Activated CD8-positive, alpha-beta T cell treated with anti-CD3 and anti-CD28 coated beads for 36 hours (primary cell): Measurements from ENCODE around the gene TNFRSF19. TPM values are rescaled to one million over a fixed set of nuclear protein-coding genes. Genes with fewer than 3 reads are reported as not detected.

Experiments used
- ATAC-seq: fragments of 200-7000 bp; cut with Tn5 transposase; one replicate; pipeline ENCODE4 v1.10.0; 2021; ENCODE audit warnings: mild to moderate bottlenecking, moderate library complexity
- CTCF ChIA-PET: fragments of 350-600 bp; sonication (Branson Sonifier 250); formaldehyde crosslinking; loops from one replicate; lab custom pipeline; 2021; ENCODE audit warnings: antibody characterized with exemption; lab: Charles Lee
- POLR2A ChIA-PET: fragments of 350-600 bp; sonication (Branson Sonifier 250); formaldehyde crosslinking; loops from one replicate; lab custom pipeline; 2021; ENCODE audit warnings: antibody characterized with exemption; lab: Charles Lee
- DNase-seq: peaks from one replicate; pipeline ENCODE4 v3.0.0-alpha.2; 2020
- H3K27ac Mint-ChIP-seq: one replicate; pipeline ENCODE4 v1.8.0; 2021; ENCODE audit warnings: mild to moderate bottlenecking, mixed read lengths
- H3K27me3 Mint-ChIP-seq: one replicate; pipeline ENCODE4 v1.8.0; 2021; ENCODE audit warnings: mixed read lengths
- H3K36me3 Mint-ChIP-seq: one replicate; pipeline ENCODE4 v1.8.0; 2021; ENCODE audit warnings: low read depth, mixed read lengths
- H3K4me1 Mint-ChIP-seq: one replicate; pipeline ENCODE4 v1.8.0; 2021; ENCODE audit warnings: low read depth, mixed read lengths
- H3K4me3 Mint-ChIP-seq: one replicate; pipeline ENCODE4 v1.8.0; 2021; ENCODE audit warnings: mild to moderate bottlenecking, moderate library complexity, mixed read lengths
- H3K9me3 Mint-ChIP-seq: one replicate; pipeline ENCODE4 v1.8.0; 2021; ENCODE audit warnings: mixed read lengths
- intact Hi-C: fragments of 100-400 bp; cut with micrococcal nuclease; formaldehyde crosslinking; loops from one replicate; pipeline ENCODE4 v1.10.0; 2022
- total RNA-seq, 2 experiments: library from RNA; stranded (reverse); gene quantifications; one replicate each; pipeline ENCODE4 v1.2.3, GENCODE V29; 2021
- TF ChIP-seq, protein P1 (sequence below): fragments of 200-600 bp; IDR thresholded peaks from one replicate; pipeline ENCODE4 v1.8.0; 2022; ENCODE audit warnings: antibody characterized with exemption, mild to moderate bottlenecking

Gene TNFRSF19
- total RNA-seq, 2 experiments from 2014 or later, result not detected

DNA sequence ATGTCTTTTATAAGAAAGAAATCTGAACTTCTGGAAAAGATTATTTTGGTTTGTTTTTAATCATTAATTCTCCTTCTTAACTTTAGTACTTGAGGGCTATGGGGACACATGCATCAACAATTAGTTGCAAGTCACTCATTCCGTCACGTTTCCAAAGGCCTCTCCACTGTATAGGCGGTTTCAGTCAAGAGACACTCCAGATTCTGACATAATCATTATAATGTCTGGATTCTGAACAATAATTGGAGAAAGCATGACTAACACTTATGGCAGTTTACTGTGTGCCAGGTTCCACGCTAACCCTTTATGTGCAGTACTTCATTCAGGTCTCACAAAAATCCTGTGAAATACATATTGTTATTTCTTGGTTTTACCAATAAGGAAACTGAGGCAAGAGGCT lies 71.9 kb downstream of the TNFRSF19 start:
- CTCF ChIA-PET, result no interaction called here
- Mint-ChIP-seq H3K27me3 (peaks cover 3% of the 10 kb centered on the region), H3K4me1 (no peaks in the 10 kb centered on the region), H3K9me3 (no peaks in the 10 kb centered on the region), H3K36me3 (no peaks in the 10 kb centered on the region), H3K27ac (no peak overlapping the region), H3K4me3 (no peak overlapping the region)
- POLR2A ChIA-PET, result no interaction called here
- TF ChIP-seq, protein P1, sequence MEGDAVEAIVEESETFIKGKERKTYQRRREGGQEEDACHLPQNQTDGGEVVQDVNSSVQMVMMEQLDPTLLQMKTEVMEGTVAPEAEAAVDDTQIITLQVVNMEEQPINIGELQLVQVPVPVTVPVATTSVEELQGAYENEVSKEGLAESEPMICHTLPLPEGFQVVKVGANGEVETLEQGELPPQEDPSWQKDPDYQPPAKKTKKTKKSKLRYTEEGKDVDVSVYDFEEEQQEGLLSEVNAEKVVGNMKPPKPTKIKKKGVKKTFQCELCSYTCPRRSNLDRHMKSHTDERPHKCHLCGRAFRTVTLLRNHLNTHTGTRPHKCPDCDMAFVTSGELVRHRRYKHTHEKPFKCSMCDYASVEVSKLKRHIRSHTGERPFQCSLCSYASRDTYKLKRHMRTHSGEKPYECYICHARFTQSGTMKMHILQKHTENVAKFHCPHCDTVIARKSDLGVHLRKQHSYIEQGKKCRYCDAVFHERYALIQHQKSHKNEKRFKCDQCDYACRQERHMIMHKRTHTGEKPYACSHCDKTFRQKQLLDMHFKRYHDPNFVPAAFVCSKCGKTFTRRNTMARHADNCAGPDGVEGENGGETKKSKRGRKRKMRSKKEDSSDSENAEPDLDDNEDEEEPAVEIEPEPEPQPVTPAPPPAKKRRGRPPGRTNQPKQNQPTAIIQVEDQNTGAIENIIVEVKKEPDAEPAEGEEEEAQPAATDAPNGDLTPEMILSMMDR, result no peak
- ATAC-seq (no peak), DNase-seq (no peak)
- intact Hi-C loops, result no loop called here

DNA sequence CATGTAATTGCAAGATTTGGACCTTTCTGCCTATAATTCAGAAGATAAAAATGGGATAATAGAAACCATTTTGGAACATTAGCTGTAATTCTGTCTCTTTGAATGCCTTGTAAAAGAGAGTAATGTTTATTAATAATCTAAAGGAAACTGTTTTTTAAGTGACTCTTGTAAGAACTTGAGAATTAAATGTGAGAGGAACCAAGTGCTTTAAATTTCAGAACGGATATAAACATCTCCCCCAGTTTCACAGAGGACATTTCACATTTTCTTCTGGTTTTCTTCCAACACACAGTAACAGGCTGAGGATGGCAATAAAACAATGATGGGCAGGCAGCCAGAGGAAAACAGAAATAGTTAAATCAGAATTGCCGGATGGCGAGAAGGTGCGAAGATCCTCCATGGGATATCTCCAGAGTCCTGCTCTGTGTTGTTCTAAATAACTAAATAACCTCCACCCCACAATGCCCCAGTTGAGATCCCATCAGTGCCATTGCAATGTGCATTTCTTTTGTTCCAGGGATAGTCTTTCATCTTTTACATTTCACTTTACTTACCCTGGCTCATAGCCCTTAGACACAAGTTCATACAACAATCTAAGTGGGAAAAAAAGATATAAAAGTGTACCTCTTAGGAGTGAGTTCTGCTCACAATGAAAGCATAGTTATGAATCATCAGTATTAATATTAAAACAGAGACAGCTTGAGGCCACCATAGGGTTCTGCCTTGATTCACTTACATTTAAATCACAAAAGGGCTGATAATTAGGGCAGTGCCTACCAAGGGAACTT lies 73.3 kb downstream of the TNFRSF19 start:
- H3K27ac Mint-ChIP-seq, result no peak overlapping the region
- intact Hi-C loops, result no loop called here
- no peak overlapping the region for H3K4me3 Mint-ChIP-seq
- ChIA-PET POLR2A (no interaction called here), CTCF (no interaction called here)
- no peaks in the 10 kb centered on the region for H3K4me1 Mint-ChIP-seq
- H3K36me3 Mint-ChIP-seq, result no peaks in the 10 kb centered on the region
- peaks cover 7% of the 10 kb centered on the region for H3K27me3 Mint-ChIP-seq
- DNase-seq (no peak), ATAC-seq (no peak)
- no peaks in the 10 kb centered on the region for H3K9me3 Mint-ChIP-seq
- TF ChIP-seq, protein P1, result no peak

DNA sequence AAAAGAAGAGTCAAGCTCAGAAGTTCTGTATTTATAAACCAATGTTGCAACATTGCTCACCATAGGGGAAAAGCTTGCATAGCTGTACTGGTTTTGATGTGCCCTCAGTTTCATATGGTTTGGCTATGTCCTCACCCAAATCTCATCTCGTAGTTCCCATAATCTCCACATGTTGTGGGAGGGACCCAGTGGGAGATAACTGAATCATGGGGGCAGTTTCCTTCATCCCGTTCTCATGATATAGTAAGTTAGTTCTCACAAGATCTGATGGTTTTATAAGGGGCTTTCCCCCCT lies 73.9 kb downstream of the TNFRSF19 start:
- TF ChIP-seq, protein P1, result no peak
- Mint-ChIP-seq H3K4me1 (no peaks in the 10 kb centered on the region), H3K27ac (no peak overlapping the region), H3K27me3 (peaks cover 10% of the 10 kb centered on the region), H3K36me3 (no peaks in the 10 kb centered on the region), H3K9me3 (no peaks in the 10 kb centered on the region), H3K4me3 (no peak overlapping the region)
- DNase-seq (no peak), ATAC-seq (no peak)
- intact Hi-C loops, result no loop called here
- POLR2A ChIA-PET, result interaction anchor here (1.2 kb wide), 1 partner anchor 11 kb away, joined by 3 read pairs; no protein-coding TSS in a partner anchor
- CTCF ChIA-PET, result no interaction called here

DNA sequence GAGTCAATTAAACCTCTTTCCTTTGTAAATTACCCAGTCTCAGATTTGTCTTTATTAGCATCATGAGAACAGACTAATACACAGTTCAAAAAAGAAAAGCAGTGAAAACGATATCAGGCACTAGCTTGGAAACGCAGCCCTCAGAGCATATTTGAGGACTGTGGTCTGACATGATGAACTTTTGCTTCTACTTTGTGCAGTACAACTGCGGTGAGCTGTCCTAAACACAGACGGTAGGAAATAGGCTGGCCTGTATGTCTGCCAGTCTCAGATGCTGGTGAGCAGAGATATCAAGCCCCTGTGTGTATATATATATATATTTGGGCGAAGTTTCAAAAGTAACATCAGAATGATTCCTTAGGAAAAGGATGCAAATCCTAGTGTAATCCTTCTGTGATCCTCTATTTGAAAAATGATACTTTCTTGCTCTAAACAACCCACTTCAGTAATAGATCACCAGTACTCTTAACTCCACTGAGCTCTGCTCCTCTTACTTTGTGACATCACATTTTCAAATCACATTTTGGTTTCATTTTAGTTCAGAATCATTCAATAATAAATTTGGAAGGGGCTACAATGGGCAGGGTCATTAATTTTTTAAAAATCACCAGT lies 74.4 kb downstream of the TNFRSF19 start:
- intact Hi-C loops, result no loop called here
- no peak for ATAC-seq
- Mint-ChIP-seq H3K27ac (no peak overlapping the region), H3K4me1 (no peaks in the 10 kb centered on the region), H3K36me3 (no peaks in the 10 kb centered on the region), H3K4me3 (no peak overlapping the region), H3K9me3 (no peaks in the 10 kb centered on the region), H3K27me3 (peaks cover 14% of the 10 kb centered on the region)
- no peak for DNase-seq
- ChIA-PET POLR2A (interaction anchor here (1.2 kb wide), 1 partner anchor 10 kb away, joined by 3 read pairs; no protein-coding TSS in a partner anchor), CTCF (no interaction called here)
- TF ChIP-seq, protein P1, result no peak

DNA sequence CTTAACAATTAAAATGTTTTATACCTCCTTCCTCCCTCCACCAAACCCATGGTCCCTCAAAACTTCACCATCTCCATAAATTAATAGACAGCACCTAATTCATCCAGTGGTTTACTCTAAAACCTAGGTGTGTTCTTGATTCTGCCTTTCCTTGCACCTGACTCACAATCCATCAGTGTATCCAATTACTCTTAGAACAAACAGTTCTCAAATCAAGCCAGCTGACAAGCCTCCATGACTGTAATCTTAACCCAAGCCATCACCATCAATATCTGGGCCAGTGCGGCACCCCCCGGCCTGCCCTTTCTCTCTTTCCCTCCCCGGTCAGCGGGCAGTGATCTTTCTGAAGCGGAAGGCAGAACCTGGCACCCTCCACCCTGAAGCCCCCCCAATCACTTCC lies 75.6 kb downstream of the TNFRSF19 start:
- CTCF ChIA-PET, result no interaction called here
- ATAC-seq, result no peak

More for the DNA sequence above, 75.6 kb downstream of the TNFRSF19 start:
- no peak overlapping the region for H3K27ac Mint-ChIP-seq
- POLR2A ChIA-PET, result interaction anchor here (0.8 kb wide), 1 partner anchor 35 kb away, joined by 3 read pairs; no protein-coding TSS in a partner anchor
- no peak overlapping the region for H3K4me3 Mint-ChIP-seq
- H3K27me3 Mint-ChIP-seq, result peaks cover 15% of the 10 kb centered on the region
- intact Hi-C loops, result no loop called here
- no peaks in the 10 kb centered on the region for H3K4me1 Mint-ChIP-seq
- no peaks in the 10 kb centered on the region for H3K9me3 Mint-ChIP-seq
- TF ChIP-seq, protein P1, result no peak
- DNase-seq, result no peak
- H3K36me3 Mint-ChIP-seq, result no peaks in the 10 kb centered on the region
